Fibroblast of lung (primary cell): ENCODE data around the gene TMTC4. TPM values are rescaled to one million over a fixed set of nuclear protein-coding genes. Genes with fewer than 3 reads are reported as not detected.

Experiments
- DNase-seq, 2 donors: peaks; one replicate each; pipeline versions ENCODE4 v3.0.0 to v3.0.0-alpha.2; 2010; ENCODE audit warnings: low read depth in 2 of 2
- H2AFZ ChIP-seq: 2 replicates; pipeline ENCODE4 v1.5.1; 2012; ENCODE audit warnings: low read length, control low read depth, inconsistent platforms
- H3K27ac ChIP-seq: 2 replicates; pipeline ENCODE4 v1.5.1; 2011; ENCODE audit warnings: low read length, control low read depth; ENCODE audit not compliant: insufficient read depth
- H3K27me3 ChIP-seq: 2 replicates; pipeline ENCODE4 v1.5.1; 2011; ENCODE audit warnings: mild to moderate bottlenecking, low read length; ENCODE audit not compliant: control insufficient read depth, insufficient read depth
- H3K36me3 ChIP-seq: 2 replicates; pipeline ENCODE4 v1.5.1; 2011; ENCODE audit warnings: low read length; ENCODE audit not compliant: control insufficient read depth, insufficient read depth
- H3K4me1 ChIP-seq: 2 replicates; pipeline ENCODE4 v1.5.1; 2011; ENCODE audit warnings: low read length; ENCODE audit not compliant: control insufficient read depth, insufficient read depth; ENCODE audit errors: extremely low read depth
- H3K4me2 ChIP-seq: 2 replicates; pipeline ENCODE4 v1.5.1; 2011; ENCODE audit warnings: low read length, control low read depth; ENCODE audit not compliant: insufficient read depth; ENCODE audit errors: extremely low read depth
- H3K4me3 ChIP-seq, 4 experiments: fragments of 200-600 bp in 1 of 4; sonication (generic) in 1 of 4; replicated peaks in 1 of 4; 2 replicates each; pipeline ENCODE4 v1.5.1; 2011 to 2016; ENCODE audit warnings: low read length in 4 of 4, low read depth in 3 of 4, mild to moderate bottlenecking in 3 of 4, control low read depth in 2 of 4, inconsistent platforms in 1 of 4, mixed read lengths in 1 of 4; ENCODE audit not compliant: insufficient read depth in 1 of 4; ENCODE audit errors: control extremely low read depth in 1 of 4
- H3K79me2 ChIP-seq: 2 replicates; pipeline ENCODE4 v1.5.1; 2012; ENCODE audit warnings: mild to moderate bottlenecking, low read length, inconsistent platforms; ENCODE audit not compliant: control insufficient read depth, insufficient read depth
- H3K9ac ChIP-seq: 2 replicates; pipeline ENCODE4 v1.5.1; 2011; ENCODE audit warnings: mild to moderate bottlenecking, low read length, control low read depth; ENCODE audit not compliant: insufficient read depth
- H3K9me3 ChIP-seq: 2 replicates; pipeline ENCODE4 v1.5.1; 2012; ENCODE audit warnings: low read depth, low read length; ENCODE audit not compliant: control insufficient read depth, insufficient read depth
- H4K20me1 ChIP-seq: 2 replicates; pipeline ENCODE4 v1.5.1; 2011; ENCODE audit warnings: low read length; ENCODE audit not compliant: control insufficient read depth, insufficient read depth; ENCODE audit errors: extremely low read depth
- EZH2 ChIP-seq: IDR thresholded peaks from 2 replicates; pipeline ENCODE4 v1.5.1; 2012; ENCODE audit warnings: low read length, control low read depth, mild to moderate bottlenecking; ENCODE audit errors: missing control alignments
- polyA plus RNA-seq, 2 donors: library from polyadenylated mRNA; depleted of rRNA in 1 of 2; stranded (reverse) in 1 of 2; unstranded in 1 of 2; fragments of >200 nt; gene quantifications; 2 replicates each; pipeline ENCODE4 v1.2.1, GENCODE V29; 2011 to 2012; ENCODE audit warnings: missing spikeins in 1 of 2
- total RNA-seq: library from RNA; depleted of rRNA; stranded (reverse); fragments of >200 nt; gene quantifications from 2 replicates; pipeline ENCODE4 v1.2.1, GENCODE V29; 2014
- TF ChIP-seq, protein P1 (sequence below), 2 donors: IDR thresholded peaks in 1 of 2; conservative IDR thresholded peaks in 1 of 2; 1 replicate in 1 of 2; 2 replicates in 1 of 2; pipeline ENCODE4 v1.5.1; 2011 to 2012; ENCODE audit warnings: low read length in 2 of 2, control low read depth in 1 of 2, inconsistent platforms in 1 of 2, low read depth in 1 of 2, mild to moderate bottlenecking in 1 of 2

TMTC4 gene
- total and polyA plus RNA-seq, 2 donors (not counting 1 experiment from before 2014, with no cell fraction given): 5.5 to 19.5 TPM

DNA sequence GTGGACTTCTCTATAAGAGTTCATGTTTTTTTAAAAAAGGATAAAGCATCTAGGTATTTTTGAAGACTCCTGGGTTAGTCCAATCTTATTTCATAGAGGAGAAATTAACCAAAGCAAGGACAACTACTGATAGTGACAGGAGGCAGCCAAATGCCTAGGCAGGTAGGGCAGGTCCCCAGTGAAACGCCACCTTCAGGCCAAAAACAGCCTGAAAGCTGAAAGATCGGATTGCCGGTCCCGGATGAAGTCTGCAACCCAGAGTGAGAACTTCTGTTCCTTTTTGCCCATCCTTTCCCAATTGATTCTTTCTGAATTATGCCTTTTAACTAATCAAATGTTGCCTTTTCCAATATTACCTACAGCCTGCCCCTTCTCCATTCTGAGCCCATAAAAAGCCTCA is 79.9 kb downstream of the TMTC4 start:
- no peak for DNase-seq
- Histone ChIP-seq H3K9me3 (no peaks in the 10 kb centered on the region), H4K20me1 (no peaks in the 10 kb centered on the region), H3K27me3 (no peaks in the 10 kb centered on the region), H3K4me1 (peaks cover 2% of the 10 kb centered on the region), H3K36me3 (no peaks in the 10 kb centered on the region), H3K9ac (no peak overlapping the region), H3K4me2 (no peak overlapping the region), H3K27ac (no peak overlapping the region), H2AFZ (no peak overlapping the region), H3K4me3 (no peak overlapping the region), H3K79me2 (no peaks in the 10 kb centered on the region)
- TF ChIP-seq, protein P1, sequence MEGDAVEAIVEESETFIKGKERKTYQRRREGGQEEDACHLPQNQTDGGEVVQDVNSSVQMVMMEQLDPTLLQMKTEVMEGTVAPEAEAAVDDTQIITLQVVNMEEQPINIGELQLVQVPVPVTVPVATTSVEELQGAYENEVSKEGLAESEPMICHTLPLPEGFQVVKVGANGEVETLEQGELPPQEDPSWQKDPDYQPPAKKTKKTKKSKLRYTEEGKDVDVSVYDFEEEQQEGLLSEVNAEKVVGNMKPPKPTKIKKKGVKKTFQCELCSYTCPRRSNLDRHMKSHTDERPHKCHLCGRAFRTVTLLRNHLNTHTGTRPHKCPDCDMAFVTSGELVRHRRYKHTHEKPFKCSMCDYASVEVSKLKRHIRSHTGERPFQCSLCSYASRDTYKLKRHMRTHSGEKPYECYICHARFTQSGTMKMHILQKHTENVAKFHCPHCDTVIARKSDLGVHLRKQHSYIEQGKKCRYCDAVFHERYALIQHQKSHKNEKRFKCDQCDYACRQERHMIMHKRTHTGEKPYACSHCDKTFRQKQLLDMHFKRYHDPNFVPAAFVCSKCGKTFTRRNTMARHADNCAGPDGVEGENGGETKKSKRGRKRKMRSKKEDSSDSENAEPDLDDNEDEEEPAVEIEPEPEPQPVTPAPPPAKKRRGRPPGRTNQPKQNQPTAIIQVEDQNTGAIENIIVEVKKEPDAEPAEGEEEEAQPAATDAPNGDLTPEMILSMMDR (conservative IDR thresholded peaks at IDR 0.05 in 1 of 2, IDR thresholded peaks at IDR 0.05 in 1 of 2; ENCODE audit: low read depth in 1 of 2, low read length in 2 of 2): peak in 1 of 2 donors; percentile 6
- TF ChIP-seq EZH2: no peak

DNA sequence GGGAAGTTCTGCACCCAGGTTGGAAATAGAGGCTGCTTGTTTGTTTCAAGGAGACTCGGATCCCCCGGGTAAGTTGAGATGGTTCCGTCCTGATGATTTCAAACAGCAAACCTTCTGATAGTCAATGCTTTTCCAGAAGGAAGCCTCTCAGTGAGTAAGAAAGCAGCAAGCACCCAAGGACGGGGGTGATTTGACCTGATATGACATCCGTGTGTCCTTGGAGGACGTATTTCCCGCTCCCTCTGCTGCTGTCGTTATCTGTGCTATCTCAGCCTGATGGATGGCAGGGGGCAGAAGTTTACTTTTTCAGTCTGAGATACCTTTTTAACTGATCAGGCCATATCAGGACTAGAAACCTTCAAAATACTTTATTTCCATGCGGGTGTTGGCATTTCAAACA is 80.3 kb downstream of the TMTC4 start:
- TF ChIP-seq EZH2: no peak
- TF ChIP-seq, protein P1 (conservative IDR thresholded peaks at IDR 0.05 in 1 of 2, IDR thresholded peaks at IDR 0.05 in 1 of 2; ENCODE audit: low read depth in 1 of 2, low read length in 2 of 2): no peak
- no peak for DNase-seq
- Histone ChIP-seq H2AFZ (no peak overlapping the region), H3K36me3 (no peaks in the 10 kb centered on the region), H3K4me3 (no peak overlapping the region), H3K27ac (no peak overlapping the region), H3K9me3 (no peaks in the 10 kb centered on the region), H3K9ac (no peak overlapping the region), H3K4me2 (no peak overlapping the region), H3K27me3 (no peaks in the 10 kb centered on the region), H4K20me1 (no peaks in the 10 kb centered on the region), H3K4me1 (peaks cover 2% of the 10 kb centered on the region), H3K79me2 (no peaks in the 10 kb centered on the region)

DNA sequence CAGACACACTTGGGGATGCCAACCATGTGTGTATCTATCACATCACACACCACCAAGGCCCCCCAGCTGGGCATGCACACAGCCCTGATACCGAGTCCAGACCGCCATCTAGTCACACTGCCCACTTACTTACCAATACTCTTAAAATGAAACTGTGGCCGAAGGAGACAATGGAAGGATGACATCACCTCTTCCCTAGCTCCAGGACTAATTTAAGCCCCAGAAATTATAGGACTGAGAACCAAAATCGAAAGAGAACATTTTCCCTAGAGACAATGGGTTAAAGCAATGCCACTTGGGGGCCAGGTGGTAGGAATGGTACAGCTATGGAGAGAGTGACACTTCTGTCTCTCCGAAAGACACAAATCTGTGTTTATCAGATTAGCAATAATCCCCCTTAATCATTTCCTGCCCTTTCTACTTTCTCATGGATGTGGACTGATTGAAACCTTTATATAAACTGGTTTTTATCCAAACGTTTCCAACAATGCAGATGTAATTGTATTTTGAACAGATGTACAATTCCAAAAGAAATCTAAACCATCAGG is 85.3 kb downstream of the TMTC4 start:
- no peaks in the 10 kb centered on the region for H3K36me3 ChIP-seq
- peak overlapping the region in 1 of 4 experiments; percentile 17 for H3K4me3 ChIP-seq
- no peak overlapping the region for H3K27ac ChIP-seq
- no peaks in the 10 kb centered on the region for H3K79me2 ChIP-seq
- H4K20me1 ChIP-seq: no peaks in the 10 kb centered on the region
- H3K9me3 ChIP-seq: no peaks in the 10 kb centered on the region
- TF ChIP-seq, protein P1 (conservative IDR thresholded peaks at IDR 0.05 in 1 of 2, IDR thresholded peaks at IDR 0.05 in 1 of 2; ENCODE audit: low read depth in 1 of 2, low read length in 2 of 2): no peak
- no peak for TF ChIP-seq EZH2
- H3K4me1 ChIP-seq: peaks cover 3% of the 10 kb centered on the region
- peak overlapping the region; percentile 69 for H2AFZ ChIP-seq
- no peak overlapping the region for H3K9ac ChIP-seq
- DNase-seq: no peak
- H3K4me2 ChIP-seq: peak overlapping the region; percentile 63
- H3K27me3 ChIP-seq: no peaks in the 10 kb centered on the region
